Ectodermal cell (in vitro differentiated cells): ENCODE measurements around the gene OTOG.

Experiments used
- H3K27ac ChIP-seq: 2 replicates; pipeline ENCODE4 v1.7.0; 2013; ENCODE audit warnings: mild to moderate bottlenecking, low read depth, low read length; ENCODE audit not compliant: insufficient read depth, poor library complexity, severe bottlenecking
- H3K27me3 ChIP-seq: 2 replicates; pipeline ENCODE4 v1.7.0; 2013; ENCODE audit warnings: mild to moderate bottlenecking, low read length; ENCODE audit not compliant: insufficient read depth, control insufficient read depth, poor library complexity, severe bottlenecking
- H3K36me3 ChIP-seq: one replicate; pipeline ENCODE4 v1.7.0; 2013; ENCODE audit warnings: low read length; ENCODE audit not compliant: control insufficient read depth, insufficient read depth
- H3K4me1 ChIP-seq: one replicate; pipeline ENCODE4 v1.7.0; 2013; ENCODE audit warnings: low read length; ENCODE audit not compliant: control insufficient read depth, insufficient read depth
- H3K4me3 ChIP-seq: 2 replicates; pipeline ENCODE4 v1.7.0; 2013; ENCODE audit warnings: low read depth, low read length, control low read depth; ENCODE audit not compliant: insufficient read depth
- H3K9me3 ChIP-seq: 2 replicates; pipeline ENCODE4 v1.7.0; 2013; ENCODE audit warnings: mild to moderate bottlenecking, low read length, moderate library complexity; ENCODE audit not compliant: control insufficient read depth
- WGBS, 2 experiments: methylation state at CpG; one replicate each; pipeline ENCODE4 v1.1.7; 2013; ENCODE audit warnings: missing lambda C conversion rate in 2 of 2; 5-methylcytosine and 5-hydroxymethylcytosine counted together

Gene OTOG

DNA sequence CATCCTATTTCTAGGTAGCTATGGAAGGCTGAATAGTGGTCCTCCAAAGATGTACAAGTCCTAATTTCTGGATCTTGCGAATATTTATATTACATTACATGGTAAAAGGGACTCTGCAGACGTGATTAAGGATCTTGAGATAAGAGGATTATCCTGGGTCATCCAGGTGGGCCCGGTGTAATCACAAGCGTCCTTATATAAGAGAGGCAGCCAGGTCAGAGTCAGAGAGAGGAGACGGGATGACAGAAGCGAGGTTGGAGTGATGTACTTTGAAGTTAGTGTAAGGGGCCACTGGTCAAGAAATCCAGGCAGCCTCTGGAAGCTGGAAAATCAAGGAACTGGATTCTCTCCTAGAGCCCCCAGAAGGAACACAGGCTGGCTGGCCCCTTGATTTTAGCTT lies 102.2 kb downstream of the OTOG start:
- H3K27ac ChIP-seq = no peak overlapping the region
- no peaks in the 10 kb centered on the region for H3K9me3 ChIP-seq
- WGBS, 2 experiments = 84 to 91% methylated on average over 6 of the region's 6 CpGs
- no peak overlapping the region for H3K4me3 ChIP-seq
- H3K36me3 ChIP-seq = no peaks in the 10 kb centered on the region
- H3K4me1 ChIP-seq = no peaks in the 10 kb centered on the region
- peaks cover 11% of the 10 kb centered on the region for H3K27me3 ChIP-seq

DNA sequence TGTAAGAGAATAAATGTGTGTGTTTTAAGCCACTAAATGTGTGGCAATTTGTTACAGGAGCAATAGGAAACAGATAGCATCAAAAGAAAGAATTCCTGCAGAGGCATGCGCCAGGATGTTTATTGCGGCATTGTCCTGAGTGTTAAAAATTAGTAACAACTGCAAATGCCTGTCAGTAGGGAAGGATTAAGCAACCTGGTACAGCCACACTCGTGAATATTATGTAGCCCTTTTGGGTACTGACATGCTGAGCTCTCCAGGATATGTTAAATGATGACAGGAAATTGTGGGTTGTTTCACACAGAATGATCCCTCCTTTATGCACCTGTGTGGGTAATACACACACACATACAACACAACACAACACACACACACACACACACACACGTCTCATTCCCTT lies 102.6 kb downstream of the OTOG start:
- Histone ChIP-seq H3K9me3 (no peaks in the 10 kb centered on the region), H3K27me3 (peaks cover 11% of the 10 kb centered on the region), H3K27ac (no peak overlapping the region), H3K4me3 (no peak overlapping the region), H3K36me3 (no peaks in the 10 kb centered on the region), H3K4me1 (no peaks in the 10 kb centered on the region)
- WGBS, 2 experiments = 83 to 85% methylated on average over 4 of the region's 4 CpGs

DNA sequence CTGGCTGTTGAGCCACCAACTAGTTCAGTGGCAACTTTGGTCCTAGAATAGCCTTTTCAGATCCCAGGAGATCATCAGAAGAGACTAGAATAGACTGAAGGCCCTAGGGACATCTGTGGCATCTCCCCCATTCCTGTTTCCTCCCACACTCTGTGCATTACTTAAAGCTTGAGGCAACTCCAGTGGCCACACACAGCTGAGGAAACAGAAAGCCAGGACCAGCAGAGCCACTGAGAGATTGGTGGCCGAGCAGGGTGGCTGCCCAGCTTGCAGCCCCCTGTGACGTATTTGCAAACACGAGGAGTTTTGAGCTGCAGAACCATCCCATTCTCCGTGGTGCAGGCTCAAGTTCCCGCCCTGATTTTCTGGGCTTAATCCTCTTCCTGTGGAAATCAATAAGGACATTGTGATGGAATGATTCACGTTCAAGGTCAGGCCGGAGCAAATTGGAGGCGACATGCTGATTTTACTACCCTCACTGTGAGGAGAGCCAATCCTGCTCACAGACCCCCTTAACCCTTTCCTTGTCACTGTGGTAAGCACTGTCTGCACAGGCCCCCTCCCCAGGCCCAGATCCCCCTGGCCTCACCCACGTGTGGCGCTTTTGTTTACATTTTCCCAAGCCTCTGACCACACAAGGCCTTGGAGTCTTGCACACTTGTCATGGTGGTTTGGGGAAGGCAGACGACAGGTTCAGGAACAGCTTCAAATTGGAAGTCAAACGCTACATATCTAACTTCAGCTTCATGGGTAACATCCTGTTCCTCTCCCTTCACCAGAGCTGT lies 103.3 kb downstream of the OTOG start:
- Histone ChIP-seq H3K9me3 (no peaks in the 10 kb centered on the region), H3K27ac (no peak overlapping the region), H3K27me3 (peaks cover 11% of the 10 kb centered on the region), H3K4me1 (no peaks in the 10 kb centered on the region), H3K4me3 (no peak overlapping the region), H3K36me3 (no peaks in the 10 kb centered on the region)
- WGBS, 2 experiments = 42 to 46% methylated on average over 12 of the region's 12 CpGs

DNA sequence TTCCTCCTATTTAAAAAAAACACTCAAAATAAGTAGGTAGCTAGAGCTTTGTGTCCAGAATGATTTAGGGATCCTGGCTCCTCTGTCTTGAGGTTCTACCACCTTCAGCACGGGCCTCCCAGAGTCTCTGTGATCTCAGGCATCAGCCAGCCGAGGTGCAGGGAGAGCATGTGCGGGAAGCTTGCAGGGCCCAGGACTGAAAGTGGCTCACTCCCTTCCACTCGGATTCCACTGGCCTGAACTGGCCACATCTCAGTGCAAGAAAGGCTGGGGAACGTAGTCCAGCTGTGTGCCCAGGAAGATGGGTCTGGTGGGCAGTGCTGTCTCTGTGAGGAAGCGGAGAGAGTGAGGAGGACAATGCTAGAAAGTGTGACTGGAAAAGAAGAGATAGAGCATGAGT lies 104.0 kb downstream of the OTOG start:
- Histone ChIP-seq H3K4me3 (no peak overlapping the region), H3K27ac (no peak overlapping the region), H3K4me1 (no peaks in the 10 kb centered on the region), H3K36me3 (no peaks in the 10 kb centered on the region), H3K9me3 (no peaks in the 10 kb centered on the region), H3K27me3 (peaks cover 11% of the 10 kb centered on the region)
- 90 to 91% methylated on average over 6 of the region's 6 CpGs for WGBS, 2 experiments

DNA sequence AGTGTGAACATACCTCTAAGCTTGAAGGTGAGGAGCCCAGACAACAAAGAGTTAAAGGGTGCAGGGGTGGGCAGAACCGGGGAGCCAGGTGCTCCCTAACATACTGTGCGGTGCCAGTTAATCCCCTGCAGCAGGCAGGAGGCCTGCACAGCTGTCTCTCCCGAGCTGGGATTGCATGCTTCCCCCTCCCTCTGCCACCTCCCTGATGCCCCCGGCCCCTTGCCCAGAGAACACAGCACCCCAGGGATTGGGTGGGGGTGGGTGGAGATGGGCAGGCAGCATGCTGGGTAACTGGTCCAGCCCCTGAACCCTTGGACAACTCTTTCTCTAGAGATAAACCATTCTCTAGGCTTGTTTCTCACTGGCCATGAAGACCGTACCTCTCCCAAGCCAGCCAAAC lies 104.6 kb downstream of the OTOG start:
- no peaks in the 10 kb centered on the region for H3K4me1 ChIP-seq
- H3K9me3 ChIP-seq = no peaks in the 10 kb centered on the region
- H3K27ac ChIP-seq = no peak overlapping the region
- no peaks in the 10 kb centered on the region for H3K36me3 ChIP-seq
- no peak overlapping the region for H3K4me3 ChIP-seq
- 52 to 55% methylated on average over 4 to 5 of the region's 5 CpGs for WGBS, 2 experiments
- H3K27me3 ChIP-seq = peaks cover 11% of the 10 kb centered on the region

DNA sequence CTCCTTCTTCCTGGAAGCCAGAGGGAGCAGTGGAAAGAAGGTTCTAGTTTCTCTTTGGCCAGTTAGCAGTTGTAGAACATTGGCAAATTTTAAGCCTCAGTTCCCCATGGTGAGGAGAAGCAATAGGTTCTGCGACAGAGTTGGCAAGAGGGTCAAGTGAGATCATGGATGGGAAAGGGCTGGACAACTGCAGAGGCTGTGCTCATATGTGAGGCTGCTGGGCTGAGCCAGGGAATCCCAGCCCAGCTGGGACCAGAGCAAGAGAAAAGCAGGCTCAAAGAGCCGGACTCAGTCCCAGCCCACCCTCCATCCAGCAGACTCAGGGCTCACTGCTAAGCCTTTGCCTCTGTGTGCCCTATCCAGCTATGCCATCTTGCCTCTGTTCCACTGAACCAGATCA lies 105.5 kb downstream of the OTOG start:
- Histone ChIP-seq H3K27ac (no peak overlapping the region), H3K27me3 (peaks cover 11% of the 10 kb centered on the region), H3K36me3 (no peaks in the 10 kb centered on the region), H3K4me3 (no peak overlapping the region), H3K4me1 (no peaks in the 10 kb centered on the region), H3K9me3 (no peaks in the 10 kb centered on the region)
- WGBS, 2 experiments = 88 to 90% methylated on average over 2 of the region's 2 CpGs

DNA sequence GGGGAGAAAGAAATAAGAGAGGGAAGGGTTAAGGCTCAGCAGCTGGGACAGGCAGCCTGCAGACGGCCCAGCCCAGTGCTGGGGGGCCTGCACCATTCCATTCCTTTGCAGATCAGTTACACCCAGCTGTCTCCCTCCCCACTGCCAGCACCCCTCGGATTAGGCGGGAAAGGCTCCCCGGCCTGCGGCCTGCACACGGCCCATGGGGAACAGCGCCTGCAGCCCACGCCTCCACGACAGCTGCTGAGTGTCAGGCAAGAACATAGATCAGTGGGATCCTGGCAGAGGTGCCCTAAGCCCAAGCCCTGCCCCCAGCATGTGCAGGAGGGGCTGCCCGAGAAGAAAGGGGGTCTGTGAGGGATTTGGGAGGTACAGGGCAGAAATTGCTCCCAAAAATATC lies 106.6 kb downstream of the OTOG start:
- H3K4me3 ChIP-seq = no peak overlapping the region
- H3K4me1 ChIP-seq = no peaks in the 10 kb centered on the region
- no peaks in the 10 kb centered on the region for H3K9me3 ChIP-seq
- H3K27me3 ChIP-seq = peaks cover 11% of the 10 kb centered on the region
- H3K27ac ChIP-seq = no peak overlapping the region
- WGBS, 2 experiments = 85% methylated on average over 10 of the region's 10 CpGs
- no peaks in the 10 kb centered on the region for H3K36me3 ChIP-seq

DNA sequence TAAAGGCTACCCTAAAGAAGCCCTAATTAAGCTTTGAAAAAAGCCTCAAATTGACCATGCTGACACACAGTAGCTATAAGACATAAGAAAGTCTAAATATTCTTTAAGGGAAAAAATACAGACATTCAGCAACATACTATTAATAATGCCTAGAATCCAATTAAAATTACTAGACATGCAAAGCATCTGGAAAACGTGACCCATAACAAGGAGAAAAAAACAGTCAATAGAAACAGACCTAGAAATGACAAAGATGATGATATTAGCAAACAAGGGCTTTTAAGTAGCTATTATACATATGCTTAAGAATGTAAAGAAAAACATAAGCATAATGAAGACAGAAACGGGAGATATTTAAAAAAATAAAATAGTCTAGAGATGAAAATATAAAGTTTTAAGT lies 108.6 kb downstream of the OTOG start:
- Histone ChIP-seq H3K9me3 (no peaks in the 10 kb centered on the region), H3K27ac (no peak overlapping the region), H3K27me3 (peaks cover 5% of the 10 kb centered on the region), H3K36me3 (no peaks in the 10 kb centered on the region), H3K4me3 (no peak overlapping the region), H3K4me1 (no peaks in the 10 kb centered on the region)
- WGBS, 2 experiments = 83 to 88% methylated on average over 1 to 2 of the region's 2 CpGs

DNA sequence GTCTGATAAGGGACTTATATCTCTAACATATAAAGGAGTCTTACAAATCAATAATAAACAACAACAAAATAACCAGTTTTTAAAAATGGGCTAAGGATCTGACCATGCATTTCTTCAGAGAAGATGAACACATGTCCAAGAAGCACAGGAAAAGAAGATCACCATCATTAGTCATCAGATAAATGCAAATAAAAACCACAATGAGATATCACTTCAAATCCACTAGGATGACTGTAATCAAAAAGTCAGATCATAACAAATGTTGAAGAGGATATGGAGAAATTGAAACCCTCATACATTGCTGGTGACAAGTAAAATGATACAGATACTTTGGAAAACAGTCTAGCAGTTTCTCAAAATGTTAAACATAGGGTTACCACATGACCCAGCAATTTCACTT lies 111.2 kb downstream of the OTOG start:
- Histone ChIP-seq H3K27ac (no peak overlapping the region), H3K4me3 (no peak overlapping the region)

DNA sequence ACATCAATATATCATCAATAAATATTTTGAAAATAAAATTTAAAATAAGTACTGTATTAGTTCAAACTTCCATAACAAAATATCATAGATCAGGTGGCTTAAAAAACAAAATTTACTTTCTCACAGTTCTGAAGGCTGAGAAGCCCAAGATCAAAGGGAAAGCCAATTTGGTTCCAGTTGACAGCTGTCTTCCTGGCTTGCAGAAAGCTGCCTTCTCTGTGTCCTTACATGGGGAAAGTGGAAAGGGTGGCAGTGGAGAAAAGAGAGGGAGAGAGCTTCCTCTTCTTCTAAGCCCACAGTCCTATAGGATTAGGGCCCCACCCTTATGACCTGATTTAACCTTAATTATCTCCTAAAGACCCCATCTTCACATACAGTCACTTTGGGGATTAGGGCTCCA lies 121.1 kb downstream of the OTOG start:
- no peak overlapping the region for H3K4me3 ChIP-seq
- no peaks in the 10 kb centered on the region for H3K4me1 ChIP-seq
- peaks cover 5% of the 10 kb centered on the region for H3K27me3 ChIP-seq
- H3K9me3 ChIP-seq = no peaks in the 10 kb centered on the region
- no peak overlapping the region for H3K27ac ChIP-seq
- no peaks in the 10 kb centered on the region for H3K36me3 ChIP-seq

More for the DNA sequence above, 111.2 kb downstream of the OTOG start:
- Histone ChIP-seq H3K4me1 (no peaks in the 10 kb centered on the region), H3K27me3 (no peaks in the 10 kb centered on the region), H3K36me3 (no peaks in the 10 kb centered on the region), H3K9me3 (no peaks in the 10 kb centered on the region)

DNA sequence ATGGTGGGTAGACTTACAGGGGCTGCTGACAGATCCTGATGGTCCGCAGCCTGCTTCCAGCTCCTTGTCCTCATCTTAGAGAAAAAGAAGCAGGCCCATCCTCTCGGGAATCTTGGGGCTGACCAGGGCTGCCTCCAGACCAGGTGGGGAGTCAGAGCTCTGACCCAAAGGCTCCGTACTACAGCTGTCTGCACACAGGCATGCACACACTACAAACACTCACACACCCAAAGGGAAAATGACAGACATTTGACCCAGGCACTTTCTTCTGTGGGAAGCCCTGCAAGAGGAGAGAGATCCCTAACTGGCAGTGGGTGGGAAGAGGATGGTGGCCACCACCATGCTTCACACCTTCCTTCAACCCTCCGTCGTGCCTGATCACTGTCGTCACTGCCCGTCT lies 125.4 kb downstream of the OTOG start:
- Histone ChIP-seq H3K9me3 (no peaks in the 10 kb centered on the region), H3K27me3 (peaks cover 5% of the 10 kb centered on the region), H3K36me3 (no peaks in the 10 kb centered on the region), H3K4me3 (no peak overlapping the region), H3K4me1 (no peaks in the 10 kb centered on the region), H3K27ac (no peak overlapping the region)
- WGBS, 2 experiments = 89 to 92% methylated on average over 7 of the region's 7 CpGs
